ENCODE measurements around the gene DYNLT2.

DYNLT2 gene

DNA sequence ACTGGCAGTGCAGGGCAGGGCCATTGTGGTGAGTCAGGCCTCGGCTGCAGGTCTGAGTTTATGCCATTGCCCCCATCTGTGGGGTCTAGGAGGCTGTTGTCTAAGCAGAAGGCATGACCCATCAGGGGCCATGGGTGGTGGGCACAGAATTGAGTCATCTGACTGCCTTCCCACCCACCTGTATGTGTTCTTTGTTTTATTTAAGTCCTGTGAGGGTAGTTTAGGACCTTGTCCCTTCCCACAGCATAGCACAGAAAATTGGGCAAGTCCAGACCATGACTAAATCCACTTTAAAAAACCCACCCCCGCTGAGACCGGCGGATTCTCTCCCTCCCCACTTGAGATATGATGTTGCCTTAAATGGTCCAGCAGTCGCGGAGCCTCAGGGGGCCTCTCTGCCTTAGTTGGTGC, 40.4 kb upstream of the DYNLT2 start:
- Histone ChIP-seq H3K9me3 (no peaks in the 10 kb centered on the region), H3K27ac (no peak overlapping the region), H3K36me3 (no peaks in the 10 kb centered on the region), H3K27me3 (peaks cover 43% of the 10 kb centered on the region), H3K4me1 (ENCODE audit: control insufficient read depth in 1 of 2, insufficient read depth in 1 of 2, low read depth in 1 of 2, low read length in 1 of 2) (peaks cover 32 to 35% of the 10 kb centered on the region in 2 experiments), H3K4me3 (ENCODE audit: low read depth in 1 of 2, low read length in 1 of 2) (no peak overlapping the region)
- TF ChIP-seq CTCF (IDR thresholded peaks at IDR 0.05): no peak

- peak overlapping the region; percentile 7 to 50 for H3K4me3 ChIP-seq (ENCODE audit: low read depth in 1 of 2, low read length in 1 of 2)
- H3K36me3 ChIP-seq: no peaks in the 10 kb centered on the region
- peaks cover 21 to 24% of the 10 kb centered on the region in 2 experiments for H3K4me1 ChIP-seq (ENCODE audit: control insufficient read depth in 1 of 2, insufficient read depth in 1 of 2, low read depth in 1 of 2, low read length in 1 of 2)
- H3K9me3 ChIP-seq: no peaks in the 10 kb centered on the region
- H3K27ac ChIP-seq: no peak overlapping the region
- H3K27me3 ChIP-seq: peaks cover 43% of the 10 kb centered on the region
- peak; percentile 50 for TF ChIP-seq CTCF (IDR thresholded peaks at IDR 0.05)
Measured at GRCh38 chr6:169789944-169790927, 38.9 kb upstream of the DYNLT2 start.

GRCh38 chr6:169789146-169789943, 38.0 kb upstream of the DYNLT2 start:
- no peak for TF ChIP-seq CTCF (IDR thresholded peaks at IDR 0.05)
- Histone ChIP-seq H3K27me3 (peaks cover 43% of the 10 kb centered on the region), H3K4me1 (ENCODE audit: control insufficient read depth in 1 of 2, insufficient read depth in 1 of 2, low read depth in 1 of 2, low read length in 1 of 2) (peaks cover 12 to 15% of the 10 kb centered on the region in 2 experiments), H3K4me3 (ENCODE audit: low read depth in 1 of 2, low read length in 1 of 2) (peak overlapping the region; percentile 7 to 50), H3K36me3 (no peaks in the 10 kb centered on the region), H3K9me3 (no peaks in the 10 kb centered on the region), H3K27ac (no peak overlapping the region)

DNA sequence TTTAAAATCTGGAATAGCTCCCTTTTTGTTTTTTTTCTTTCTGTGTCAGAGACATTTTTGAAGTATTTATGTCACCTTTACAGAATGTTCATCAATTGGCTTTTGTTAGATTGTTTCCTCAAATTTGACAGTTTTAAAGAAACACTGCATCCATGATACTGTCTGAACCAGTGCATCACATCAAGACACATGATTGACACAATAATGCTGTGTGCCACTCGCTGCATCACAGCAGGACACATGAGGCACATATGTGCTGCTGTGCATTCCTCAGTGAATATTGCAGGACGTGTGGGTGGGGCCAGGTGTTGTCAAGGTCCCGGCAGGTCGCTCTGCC, 37.4 kb upstream of the DYNLT2 start:
- Histone ChIP-seq H3K9me3 (no peaks in the 10 kb centered on the region), H3K27me3 (peaks cover 43% of the 10 kb centered on the region), H3K4me3 (ENCODE audit: low read depth in 1 of 2, low read length in 1 of 2) (no peak overlapping the region), H3K27ac (no peak overlapping the region), H3K36me3 (no peaks in the 10 kb centered on the region), H3K4me1 (ENCODE audit: control insufficient read depth in 1 of 2, insufficient read depth in 1 of 2, low read depth in 1 of 2, low read length in 1 of 2) (peaks cover 11 to 13% of the 10 kb centered on the region in 2 experiments)
- TF ChIP-seq CTCF (IDR thresholded peaks at IDR 0.05): no peak

DNA sequence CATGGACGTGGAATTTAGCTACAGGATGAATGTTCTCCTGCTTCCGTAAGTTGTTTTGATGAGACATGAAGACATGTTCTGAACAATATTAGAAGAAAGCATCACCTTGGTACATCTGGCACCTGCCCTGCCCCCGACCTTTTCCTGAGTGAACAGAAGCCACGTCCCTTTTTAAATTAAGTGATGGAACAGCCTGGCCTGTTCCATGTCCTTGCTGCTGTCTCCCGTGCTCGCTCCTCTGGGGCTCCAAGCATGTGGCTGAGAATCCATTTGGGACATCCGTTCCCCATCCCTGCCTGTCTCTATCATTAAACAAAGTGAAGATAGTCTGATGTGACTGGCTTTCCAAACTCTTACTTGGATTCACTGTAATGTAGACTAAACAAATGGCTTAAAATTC, 36.4 kb upstream of the DYNLT2 start:
- TF ChIP-seq CTCF (IDR thresholded peaks at IDR 0.05): no peak
- H3K4me1 ChIP-seq (ENCODE audit: control insufficient read depth in 1 of 2, insufficient read depth in 1 of 2, low read depth in 1 of 2, low read length in 1 of 2): peaks cover 11 to 13% of the 10 kb centered on the region in 2 experiments
- no peak overlapping the region for H3K27ac ChIP-seq
- H3K27me3 ChIP-seq: peaks cover 43% of the 10 kb centered on the region
- H3K4me3 ChIP-seq (ENCODE audit: low read depth in 1 of 2, low read length in 1 of 2): no peak overlapping the region
- H3K36me3 ChIP-seq: no peaks in the 10 kb centered on the region
- no peaks in the 10 kb centered on the region for H3K9me3 ChIP-seq

Measured in neutrophil (primary cell).